HG03460 (cell line): Measurements from ENCODE around the gene APBA1.
"Not testable (repeated sequence)": the region's sequence is repeated elsewhere in the genome, so short reads cannot be mapped to it uniquely, and the experiment has no call there.

ENCODE experiments used
- ATAC-seq: cut with Tn5 transposase; IDR thresholded peaks from one replicate; pipeline ENCODE4 v1.9.1; 2021; ENCODE audit not compliant: unreplicated experiment

APBA1 gene

DNA sequence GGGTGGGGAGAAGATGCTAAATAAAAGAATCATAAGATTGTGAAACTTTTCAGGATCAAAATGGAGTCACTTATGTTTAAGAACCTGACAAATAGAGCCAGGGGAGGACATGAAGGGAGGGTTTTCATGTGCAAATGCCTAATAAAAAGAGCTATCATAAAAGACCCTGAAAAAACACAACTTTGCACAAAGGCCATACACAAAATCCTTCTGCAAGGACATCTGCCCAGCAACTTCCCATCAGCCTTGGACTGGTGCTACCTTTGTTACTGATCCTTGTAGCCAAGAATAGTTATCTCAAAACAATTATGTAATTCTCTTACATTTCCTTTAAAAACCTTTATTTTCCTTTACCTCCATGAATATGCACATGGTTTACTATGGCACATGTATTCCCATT, 63.0 kb downstream of the APBA1 start:
- no peak for ATAC-seq

DNA sequence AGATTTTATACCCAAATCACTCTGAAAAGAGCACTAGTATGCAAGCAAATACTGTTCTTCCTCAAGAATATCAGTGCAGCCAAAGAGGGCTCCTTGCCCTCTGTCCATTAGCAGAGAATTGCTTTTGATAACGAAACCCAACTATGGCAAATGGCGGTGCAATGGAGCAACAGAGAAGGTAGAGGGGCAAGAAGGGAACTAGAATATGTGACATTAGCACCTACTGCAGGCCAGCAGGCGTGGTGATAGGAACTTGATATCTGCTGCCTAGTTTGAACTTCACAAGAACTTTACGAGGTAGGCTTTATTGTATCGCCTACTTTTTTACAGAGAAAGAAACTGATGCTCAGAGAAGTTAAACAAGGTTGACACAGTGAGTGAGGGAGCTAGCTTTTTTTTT, 66.1 kb downstream of the APBA1 start:
- no peak for ATAC-seq

DNA sequence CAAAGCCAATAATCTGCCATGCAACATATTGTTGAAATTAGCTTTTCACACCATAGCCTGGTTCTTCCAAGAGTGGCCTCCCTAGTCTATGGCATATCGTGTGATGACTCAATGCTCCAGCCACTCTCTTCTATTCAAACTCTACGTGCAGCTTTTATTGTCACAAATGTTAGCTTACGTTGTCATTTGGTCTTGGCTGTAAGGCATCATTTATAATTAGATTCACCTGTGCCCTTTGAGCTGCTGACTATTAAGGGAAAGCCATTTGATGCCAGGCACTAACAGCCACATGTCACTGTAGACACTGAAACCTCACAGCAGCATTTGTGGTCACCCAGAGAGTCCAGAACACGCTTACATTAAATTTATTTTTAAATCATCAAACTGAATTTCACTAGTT, 66.8 kb downstream of the APBA1 start:
- no peak for ATAC-seq

DNA sequence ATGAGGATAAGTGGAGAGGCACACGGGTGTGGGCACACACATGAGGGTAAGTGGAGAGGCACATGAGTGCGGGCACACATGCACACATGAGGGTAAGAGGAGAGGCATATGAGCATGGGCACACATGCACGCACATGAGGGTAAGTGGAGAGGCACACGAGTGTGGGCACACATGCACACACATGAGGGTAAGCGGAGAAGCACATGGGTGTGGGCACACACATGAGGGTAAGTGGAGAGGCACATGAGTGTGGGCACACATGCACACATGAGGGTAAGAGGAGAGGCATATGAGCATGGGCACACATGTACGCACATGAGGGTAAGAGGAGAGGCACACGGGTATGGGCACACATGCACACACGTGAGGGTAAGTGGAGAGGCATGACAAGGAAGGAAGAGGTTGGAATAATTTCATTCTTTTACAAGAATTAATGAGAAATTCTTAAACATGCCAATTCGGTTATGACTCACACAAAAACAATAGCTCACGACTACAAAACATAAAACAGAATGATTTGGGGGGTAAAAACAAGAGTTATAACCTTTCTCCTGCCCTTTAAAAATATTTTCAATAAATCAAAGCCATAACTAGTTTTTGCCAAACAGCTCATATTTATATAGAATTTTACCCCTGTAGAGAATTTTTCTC, 67.5 kb downstream of the APBA1 start:
- ATAC-seq = no peak

DNA sequence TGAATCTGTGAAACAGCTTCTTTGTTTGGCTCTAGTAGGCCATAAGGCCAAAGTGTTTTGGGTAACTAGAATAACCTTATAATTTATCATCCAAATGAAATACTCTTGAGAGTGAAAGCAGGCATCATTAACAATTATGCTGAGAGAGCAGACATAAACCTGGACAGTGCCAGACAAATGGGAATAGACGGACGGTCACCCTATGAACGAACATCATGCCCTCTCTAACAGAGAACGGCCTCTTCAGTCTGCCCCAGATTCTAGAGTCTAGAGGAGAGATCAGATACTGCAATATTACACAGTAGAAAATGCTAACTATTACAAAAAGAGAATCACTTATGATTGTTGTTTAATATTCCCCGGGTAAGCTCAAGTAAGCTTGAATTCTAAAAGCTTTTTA, 68.5 kb downstream of the APBA1 start:
- ATAC-seq = no peak

DNA sequence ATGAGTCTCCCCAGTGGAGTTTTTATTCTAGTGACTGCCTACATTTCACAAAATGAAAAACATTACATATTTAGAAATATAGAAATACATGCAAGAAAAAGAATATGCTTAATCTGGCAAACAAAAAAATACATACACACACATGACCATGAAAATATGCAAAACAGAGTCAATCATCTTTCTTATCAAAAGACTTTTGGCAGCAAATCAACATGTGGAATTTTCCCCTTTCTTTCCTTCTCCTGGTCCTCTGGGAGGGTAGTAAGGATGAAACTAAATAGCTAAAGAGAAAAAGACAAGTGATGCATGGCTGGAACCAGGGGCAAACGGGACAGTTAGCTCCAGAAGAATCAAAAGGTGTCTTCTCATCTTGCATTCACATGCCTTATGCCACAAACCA, 69.4 kb downstream of the APBA1 start:
- no peak for ATAC-seq

DNA sequence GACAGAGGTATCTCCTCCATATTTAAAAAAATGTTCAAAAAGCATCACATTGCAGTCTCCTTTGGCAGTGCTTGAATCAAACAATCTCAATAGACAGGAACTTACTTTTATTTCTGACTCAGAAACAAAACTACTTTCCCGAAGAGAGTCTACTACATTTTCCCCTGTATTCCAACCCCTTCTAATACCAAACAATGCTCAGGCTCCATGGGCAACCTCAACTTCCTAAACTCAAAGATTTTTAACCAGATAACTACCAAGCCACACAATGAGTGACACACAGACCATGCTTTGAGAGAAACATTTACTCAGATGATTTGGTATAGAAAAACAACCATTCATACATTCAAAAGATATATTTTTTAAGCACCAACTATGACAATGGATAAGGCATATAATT, 70.5 kb downstream of the APBA1 start:
- no peak for ATAC-seq

DNA sequence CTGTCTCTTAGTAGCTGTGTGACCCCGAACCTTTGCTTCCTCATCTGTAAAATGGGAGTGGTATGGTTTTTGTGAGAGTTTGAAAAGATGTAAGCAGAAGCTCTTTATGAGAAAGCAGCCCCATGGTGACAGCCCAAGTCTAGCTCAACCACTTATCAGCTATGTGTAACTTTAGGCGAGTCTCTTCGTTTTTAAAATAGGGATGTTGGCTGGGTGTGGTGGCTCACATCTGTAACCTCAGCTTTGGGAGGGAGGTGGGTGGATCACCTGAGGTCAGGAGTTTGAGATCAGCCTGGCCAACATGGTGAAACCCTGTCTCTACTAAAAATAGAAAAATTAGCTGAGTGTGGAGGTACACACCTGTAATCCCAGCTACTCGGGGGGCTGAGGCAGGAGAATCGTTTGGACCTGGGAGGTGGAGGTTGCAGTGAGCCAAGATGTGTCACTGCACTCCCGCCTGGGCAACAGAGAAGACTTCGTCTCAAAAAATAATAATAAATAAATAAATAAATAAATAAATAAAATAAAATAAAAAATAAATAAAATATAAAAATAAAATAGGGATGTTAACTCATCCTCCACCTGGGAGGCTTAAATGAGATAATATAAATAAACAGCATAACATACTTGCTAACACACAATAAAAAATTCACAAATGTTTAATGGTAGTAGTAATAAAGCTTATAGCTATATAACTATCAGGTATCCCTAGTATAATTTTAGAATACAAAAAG, 71.7 kb downstream of the APBA1 start:
- no peak for ATAC-seq

DNA sequence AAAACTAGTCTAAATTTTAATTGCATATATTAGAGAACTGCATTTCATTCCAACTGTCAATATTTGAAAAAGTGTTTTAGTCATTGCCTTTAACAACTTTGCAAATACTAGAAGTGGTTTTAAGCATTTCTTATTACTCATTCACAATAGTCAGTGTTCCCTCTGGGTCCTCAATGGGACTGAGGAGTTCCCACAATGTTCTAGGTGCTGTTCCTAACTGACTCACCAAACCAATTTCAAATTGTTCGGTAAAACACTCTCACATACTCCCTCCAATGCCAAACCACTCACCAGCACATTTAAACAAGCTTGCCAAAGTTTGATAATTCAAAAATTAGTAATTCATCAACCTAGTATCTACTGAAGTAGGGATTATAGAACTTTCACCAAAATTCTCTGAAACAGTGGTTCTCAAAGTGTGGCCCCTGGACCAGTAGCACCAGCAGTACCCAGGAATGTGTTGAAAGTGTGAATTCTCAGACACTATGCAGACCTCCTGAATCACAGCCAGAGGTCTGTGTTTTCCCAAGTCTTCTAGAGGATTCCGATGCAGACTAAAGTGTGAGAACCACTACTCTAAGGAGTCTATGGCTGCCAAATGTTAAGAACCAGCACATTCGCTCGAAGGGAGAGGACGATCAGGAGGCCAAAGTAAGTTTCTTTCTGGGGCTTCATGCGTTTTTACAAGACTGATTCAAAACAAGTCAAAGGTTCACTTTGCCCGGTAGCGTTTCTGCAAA, 72.8 kb downstream of the APBA1 start:
- no peak for ATAC-seq

DNA sequence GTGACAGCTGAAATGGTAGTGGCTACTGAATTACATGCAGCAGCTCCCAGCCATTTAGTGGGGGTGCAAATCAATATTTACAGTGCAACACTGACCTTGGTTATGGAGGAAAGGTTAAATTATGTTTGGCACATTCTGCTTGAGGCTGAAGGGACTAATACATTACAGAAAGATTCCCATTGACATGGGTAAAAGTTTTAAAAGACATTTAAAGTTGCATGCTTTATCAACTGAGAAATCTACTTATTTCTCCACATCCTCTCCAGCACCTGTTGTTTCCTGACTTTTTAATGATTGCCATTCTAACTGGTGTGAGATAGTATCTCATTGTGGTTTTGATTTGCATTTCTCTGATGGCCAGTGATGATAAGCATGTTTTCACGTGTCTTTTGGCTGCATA, 75.3 kb downstream of the APBA1 start:
- not testable (repeated sequence) for ATAC-seq

DNA sequence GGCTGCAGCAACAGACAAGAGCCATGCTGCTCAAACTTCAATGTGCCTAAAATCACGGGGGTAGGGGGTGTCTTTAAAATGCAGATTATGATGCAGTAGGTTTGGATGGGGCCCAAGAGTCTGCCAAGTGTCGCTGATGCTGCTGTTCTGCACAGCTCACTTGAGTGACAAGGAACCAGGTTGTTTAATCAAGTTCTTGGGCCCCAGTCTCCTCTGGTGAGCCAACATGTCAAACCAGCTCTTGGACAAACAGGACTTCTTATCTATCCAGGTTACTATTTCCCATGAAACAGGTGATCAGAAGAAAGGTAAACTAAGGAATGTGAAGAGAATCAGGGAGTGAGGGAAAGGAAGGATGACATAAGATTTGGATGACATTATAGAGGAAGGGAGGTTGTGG, 78.0 kb downstream of the APBA1 start:
- no peak for ATAC-seq

DNA sequence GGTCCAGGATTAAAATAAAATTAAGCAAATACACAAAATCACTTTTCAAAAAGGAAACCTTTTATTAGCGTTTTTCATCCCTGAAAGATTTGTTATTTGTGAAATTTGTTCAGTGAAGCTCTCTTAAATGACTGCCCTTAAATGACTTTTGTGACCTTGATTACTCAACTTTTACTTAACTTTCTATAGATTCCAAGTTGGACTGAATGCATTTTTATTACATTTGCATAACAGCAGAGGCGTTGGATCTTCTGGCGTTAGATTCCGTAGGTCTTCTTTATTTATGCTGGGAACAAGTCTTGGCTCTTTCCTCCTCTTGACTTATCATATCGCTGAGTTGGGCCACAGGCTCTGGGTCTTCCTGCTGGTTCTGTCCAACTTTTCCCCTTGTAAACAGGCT, 78.4 kb downstream of the APBA1 start:
- ATAC-seq = no peak

DNA sequence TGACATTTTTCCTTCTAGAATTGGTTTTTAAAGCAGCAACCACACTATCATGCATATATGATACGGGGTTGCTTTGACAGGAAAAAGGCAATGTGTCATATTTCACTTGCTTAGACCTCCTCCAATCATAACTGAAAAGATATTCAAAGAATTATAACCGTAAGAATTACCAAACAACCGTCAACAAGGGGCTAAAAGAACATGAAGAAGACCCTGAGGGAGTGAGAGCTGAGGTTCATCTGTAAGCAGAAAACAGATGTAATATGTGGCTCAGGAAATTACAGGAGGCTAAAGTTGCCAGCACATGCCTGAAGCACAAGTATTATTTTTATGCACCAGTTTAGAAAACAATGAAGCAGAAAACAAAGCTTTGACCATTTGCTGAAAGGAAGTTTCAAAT, 78.9 kb downstream of the APBA1 start:
- no peak for ATAC-seq

DNA sequence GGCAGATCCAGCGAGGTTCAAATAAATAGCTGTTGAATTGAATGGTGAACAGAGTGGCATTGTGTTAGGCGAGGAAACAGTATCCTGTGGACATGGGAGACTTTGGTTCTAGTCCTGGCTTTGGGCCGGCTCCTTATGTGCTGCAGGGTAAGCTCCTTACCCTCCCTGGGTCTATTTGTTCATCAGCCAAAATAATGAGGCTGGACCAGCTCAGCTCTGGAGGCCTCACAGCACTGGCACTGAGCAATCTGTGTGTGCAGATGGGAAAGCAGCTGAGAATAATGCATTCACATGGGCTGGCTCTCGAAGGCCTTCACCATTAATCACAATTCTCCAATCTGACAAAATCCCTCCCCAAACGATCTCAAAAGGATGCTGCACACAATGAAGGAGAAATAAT, 81.9 kb downstream of the APBA1 start:
- ATAC-seq = no peak

DNA sequence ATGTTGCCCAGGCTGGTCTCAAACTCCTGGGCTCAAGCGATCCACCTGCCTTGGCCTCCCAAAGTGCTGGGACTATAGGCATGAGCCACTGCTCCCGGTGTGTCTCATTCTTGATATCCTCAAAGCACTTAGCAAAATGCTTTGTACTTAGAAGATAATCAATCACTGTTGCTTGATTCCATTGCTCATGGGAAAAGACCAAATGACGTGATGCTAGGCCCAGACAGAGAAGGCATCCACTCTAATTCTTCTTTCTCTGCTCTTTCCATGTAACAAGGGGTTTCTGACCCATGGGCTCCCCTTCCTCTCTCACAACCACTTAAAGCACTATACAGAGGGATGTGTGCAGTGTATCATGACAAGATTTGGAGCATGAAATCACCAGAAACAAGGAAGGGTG, 83.0 kb downstream of the APBA1 start:
- ATAC-seq = no peak

DNA sequence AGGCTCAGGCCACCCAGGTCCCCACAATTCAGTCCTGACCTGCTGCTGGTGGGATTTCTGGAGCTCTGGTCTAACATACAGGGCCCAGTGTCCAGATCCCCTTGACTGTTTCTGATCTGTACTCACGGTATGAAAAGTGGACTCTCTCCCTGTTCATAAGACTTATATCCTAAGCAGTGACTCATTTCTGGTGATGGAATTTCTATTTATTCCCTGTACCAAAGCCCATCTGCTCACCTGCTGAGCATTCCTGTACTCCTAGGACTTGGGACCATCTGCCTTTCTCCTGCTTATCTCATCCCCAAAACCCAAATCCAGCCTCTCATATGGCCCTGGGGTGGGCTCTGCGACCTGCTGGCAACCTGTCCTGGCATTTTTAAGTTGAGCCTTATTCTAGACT, 86.6 kb downstream of the APBA1 start:
- ATAC-seq = no peak

DNA sequence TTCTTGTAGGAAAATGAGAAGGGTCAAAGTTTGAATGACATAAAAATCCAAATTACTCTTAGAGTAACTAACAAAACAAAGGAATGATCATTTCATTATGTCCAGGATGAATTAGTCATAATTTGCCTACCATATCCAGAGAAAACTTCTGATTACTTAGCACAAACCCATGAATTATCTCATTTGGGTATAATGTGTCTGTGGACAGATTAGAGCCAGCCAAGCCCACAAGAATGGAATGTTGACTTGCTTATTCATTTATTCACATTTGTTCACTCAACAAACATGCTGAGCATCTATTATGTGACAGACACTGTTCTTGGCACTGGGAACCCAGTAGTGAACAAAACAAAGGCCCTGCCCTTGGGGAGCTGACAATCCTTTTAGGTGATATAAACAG, 87.4 kb downstream of the APBA1 start:
- ATAC-seq = no peak

DNA sequence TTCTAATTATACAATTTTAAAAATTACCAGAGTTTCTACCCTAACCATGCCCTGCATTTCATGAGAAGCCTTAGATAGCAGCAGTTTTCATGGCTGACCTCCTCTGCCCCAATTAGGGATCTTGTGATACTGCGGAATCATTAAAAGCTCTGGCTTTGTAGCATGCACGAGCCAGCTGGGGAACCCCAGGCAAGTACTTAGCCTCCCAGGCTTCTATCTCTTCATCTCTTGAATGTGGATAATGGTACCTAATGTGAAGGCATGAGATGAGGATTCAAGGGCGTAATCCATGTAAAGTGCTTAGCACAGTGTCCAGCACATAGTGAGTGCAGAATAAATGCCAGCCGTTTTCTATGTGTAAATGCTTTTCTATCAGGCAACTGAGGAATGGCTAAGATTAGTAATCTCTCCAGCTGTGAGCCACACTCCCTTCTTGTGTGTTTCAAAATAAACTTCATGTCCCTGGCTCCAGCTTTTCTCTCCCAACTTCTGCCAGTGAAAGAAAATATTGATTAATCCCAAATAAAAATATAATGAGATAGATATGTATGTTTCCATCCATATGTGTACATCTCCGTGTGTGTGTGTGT, 88.4 kb downstream of the APBA1 start:
- no peak for ATAC-seq

DNA sequence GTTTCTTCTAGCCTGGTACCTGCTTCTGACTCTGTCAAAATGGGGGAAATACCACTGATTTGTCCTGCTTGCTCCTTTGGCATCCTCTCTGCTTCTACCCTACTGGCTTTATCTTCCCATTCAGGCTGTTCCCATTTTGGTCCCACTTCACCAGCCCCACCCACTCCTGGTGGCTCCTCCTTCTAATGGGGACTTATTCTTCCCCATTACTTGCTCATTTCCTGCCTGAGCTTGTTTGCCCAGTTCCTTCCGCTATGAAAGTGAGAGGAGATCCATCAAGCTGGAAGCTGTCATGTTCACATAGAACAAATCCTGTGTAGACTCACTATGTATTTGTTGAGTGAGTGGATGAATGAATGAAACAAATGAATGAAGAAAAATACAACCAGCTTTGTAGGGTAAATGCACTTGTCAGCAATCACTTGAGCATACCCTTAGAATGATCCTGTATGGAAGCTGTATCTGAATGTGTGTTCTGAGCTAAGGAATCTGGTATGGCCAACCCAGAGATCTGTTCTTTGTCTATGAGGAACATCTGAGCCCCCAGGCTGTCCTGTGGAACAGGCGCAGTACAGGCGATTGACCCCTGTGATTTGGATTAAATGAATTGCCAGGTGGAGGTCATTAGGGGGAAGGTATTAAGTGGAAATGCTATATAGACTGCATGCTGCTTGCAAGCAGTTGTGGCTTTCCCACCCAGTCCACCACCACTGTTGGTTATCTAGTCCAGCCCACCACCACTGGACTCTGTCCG, 89.5 kb downstream of the APBA1 start:
- ATAC-seq = no peak

DNA sequence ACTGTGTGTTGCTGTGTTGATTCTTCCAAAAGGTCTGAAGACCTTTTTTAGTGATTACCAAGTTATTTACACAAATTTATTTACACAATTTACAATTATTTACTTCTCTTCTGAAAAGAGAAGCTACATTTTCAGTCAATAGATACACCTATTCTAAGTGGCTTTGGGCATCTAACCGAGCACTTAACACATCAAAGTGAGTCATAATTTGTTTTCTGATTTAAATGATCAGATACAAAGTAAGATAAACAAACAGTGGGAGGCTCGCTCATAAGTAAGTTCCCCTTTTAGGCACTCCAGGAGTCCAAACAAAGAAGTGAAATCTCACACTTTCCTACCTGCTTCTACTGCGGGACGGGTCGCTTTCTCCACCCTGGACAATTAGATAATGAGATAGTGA, 90.2 kb downstream of the APBA1 start:
- ATAC-seq = no peak

DNA sequence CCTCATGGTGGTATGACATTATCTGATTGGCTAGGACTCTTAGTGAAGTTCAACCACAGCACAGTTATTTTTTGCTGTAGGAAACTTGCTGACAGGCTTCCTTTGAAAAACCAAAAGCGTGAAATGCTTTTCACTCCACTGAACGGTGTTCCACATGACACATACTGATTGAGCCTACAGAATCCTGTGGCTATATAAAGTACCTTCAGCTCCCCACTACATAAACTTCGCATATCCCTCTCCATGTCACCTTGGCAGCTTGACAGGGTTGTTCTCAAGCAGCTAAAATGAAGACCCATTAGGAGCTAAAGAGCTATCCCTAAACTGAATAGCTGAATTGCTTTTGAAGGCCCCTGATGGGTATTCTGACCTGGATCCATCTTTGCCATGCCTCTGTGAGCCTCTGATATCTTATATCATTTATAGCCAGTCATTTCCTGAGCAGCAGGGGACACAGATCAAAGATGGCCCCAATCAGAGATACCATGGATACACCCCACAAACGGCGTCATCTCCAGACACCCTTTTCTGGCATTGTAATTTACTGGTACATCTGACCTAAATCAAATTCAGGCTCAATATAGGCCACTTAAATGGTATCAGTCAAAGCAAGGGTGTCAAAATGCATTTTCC, 91.5 kb downstream of the APBA1 start:
- ATAC-seq = no peak
